Testis (tissue), 3 donors: ENCODE results near the gene MAP2K2. TPM values are rescaled to one million over a fixed set of nuclear protein-coding genes. Genes with fewer than 3 reads are reported as not detected.
"Not testable (repeated sequence)": the region's sequence is repeated elsewhere in the genome, so short reads cannot be mapped to it uniquely, and the experiment has no call there.

Experiments used
- DNase-seq: peaks from one replicate; pipeline ENCODE4 v3.0.0-alpha.2; 2019
- H3K27ac ChIP-seq, 2 donors: fragments of 200-600 bp; sonication (generic); one replicate each; pipeline ENCODE4 v1.5.1; 2019
- H3K27me3 ChIP-seq: fragments of 200-600 bp; sonication (generic); one replicate; pipeline ENCODE4 v1.5.1; 2019
- H3K36me3 ChIP-seq: fragments of 200-600 bp; sonication (generic); one replicate; pipeline ENCODE4 v1.5.1; 2017; ENCODE audit warnings: low read depth; ENCODE audit errors: missing control alignments
- H3K4me1 ChIP-seq: fragments of 200-600 bp; sonication (generic); one replicate; pipeline ENCODE4 v1.5.1; 2019
- H3K4me3 ChIP-seq, 2 donors: fragments of 200-600 bp; sonication (generic); one replicate each; pipeline ENCODE4 v1.5.1; 2017 to 2019
- H3K9me3 ChIP-seq: fragments of 200-600 bp; sonication (generic); one replicate; pipeline ENCODE4 v1.5.1; 2017
- POLR2A ChIP-seq: fragments of 450-650 bp; IDR thresholded peaks from one replicate; pipeline ENCODE4 v1.6.1; 2017; ENCODE audit warnings: antibody characterized with exemption, mild to moderate bottlenecking, moderate library complexity
- WGBS, 2 donors: methylation state at CpG; one replicate each; pipeline ENCODE4 v1.1.5; 2018; 5-methylcytosine and 5-hydroxymethylcytosine counted together
- intact Hi-C: fragments of 100-400 bp; cut with DNase I; formaldehyde crosslinking; loops from one replicate; pipeline ENCODE4 v1.15.1; 2023; ENCODE audit warnings: low total_unique reads
- polyA plus RNA-seq: library from polyadenylated mRNA; stranded (reverse); fragments of 350-450 nt; fragmentation: Illumina TruSeq; extraction: RNeasy Lipid Tissue Mini Kit (QIAGEN cat#74804); gene quantifications from one replicate; pipeline ENCODE4 v1.2.3, GENCODE V29; 2014; ENCODE audit warnings: low read depth, low replicate concordance; ENCODE audit not compliant: insufficient read depth
- total RNA-seq, 2 donors: library from RNA; depleted of rRNA; stranded (reverse); fragments of >200 nt; gene quantifications; one replicate each; pipeline ENCODE4 v1.2.3, GENCODE V29; 2016
- TF ChIP-seq, protein P1 (sequence below), 3 experiments: fragments of 450-650 bp in 2 of 3; fragments of 200-600 bp in 1 of 3; sonication (generic) in 1 of 3; IDR thresholded peaks; one replicate each; pipeline ENCODE4 v1.5.1; 2016 to 2019; ENCODE audit warnings: antibody characterized with exemption in 3 of 3, mild to moderate bottlenecking in 2 of 3, moderate library complexity in 1 of 3

Gene MAP2K2
- total and polyA plus RNA-seq, 3 donors from 2014 or later = 181 to 241 (median 225) TPM

DNA sequence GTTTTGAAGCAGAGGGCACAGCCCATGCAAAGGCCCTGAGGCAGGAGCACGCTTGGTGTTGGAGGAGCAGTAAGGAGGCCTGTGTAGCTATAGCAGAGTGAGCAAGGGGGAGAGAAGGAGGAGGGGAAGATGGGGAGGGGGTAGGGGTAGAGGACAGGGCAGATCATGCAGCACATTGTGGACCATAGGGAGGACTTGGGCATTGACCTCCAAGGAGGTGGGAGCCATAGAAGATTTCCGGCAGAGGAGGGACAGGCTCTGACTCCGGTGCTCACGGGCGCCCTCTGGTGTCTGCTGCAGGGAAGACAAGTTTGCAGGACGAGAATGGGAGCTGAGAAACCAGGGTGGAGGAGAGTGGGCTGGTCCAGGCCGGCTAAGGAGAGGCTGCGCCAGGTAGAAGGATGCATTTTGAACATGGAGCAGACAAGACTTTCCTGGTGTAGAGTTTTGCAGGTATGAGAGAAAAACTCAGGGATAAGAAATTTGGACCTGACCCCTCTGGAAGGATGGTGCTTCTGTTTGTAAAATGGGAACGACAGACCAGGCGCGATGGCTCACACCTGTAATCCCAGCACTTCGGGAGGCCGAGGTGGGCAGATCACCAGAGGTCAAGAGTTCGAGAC is 15.8 kb upstream of the MAP2K2 start:
- TF ChIP-seq, protein P1, sequence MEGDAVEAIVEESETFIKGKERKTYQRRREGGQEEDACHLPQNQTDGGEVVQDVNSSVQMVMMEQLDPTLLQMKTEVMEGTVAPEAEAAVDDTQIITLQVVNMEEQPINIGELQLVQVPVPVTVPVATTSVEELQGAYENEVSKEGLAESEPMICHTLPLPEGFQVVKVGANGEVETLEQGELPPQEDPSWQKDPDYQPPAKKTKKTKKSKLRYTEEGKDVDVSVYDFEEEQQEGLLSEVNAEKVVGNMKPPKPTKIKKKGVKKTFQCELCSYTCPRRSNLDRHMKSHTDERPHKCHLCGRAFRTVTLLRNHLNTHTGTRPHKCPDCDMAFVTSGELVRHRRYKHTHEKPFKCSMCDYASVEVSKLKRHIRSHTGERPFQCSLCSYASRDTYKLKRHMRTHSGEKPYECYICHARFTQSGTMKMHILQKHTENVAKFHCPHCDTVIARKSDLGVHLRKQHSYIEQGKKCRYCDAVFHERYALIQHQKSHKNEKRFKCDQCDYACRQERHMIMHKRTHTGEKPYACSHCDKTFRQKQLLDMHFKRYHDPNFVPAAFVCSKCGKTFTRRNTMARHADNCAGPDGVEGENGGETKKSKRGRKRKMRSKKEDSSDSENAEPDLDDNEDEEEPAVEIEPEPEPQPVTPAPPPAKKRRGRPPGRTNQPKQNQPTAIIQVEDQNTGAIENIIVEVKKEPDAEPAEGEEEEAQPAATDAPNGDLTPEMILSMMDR (IDR thresholded peaks at IDR 0.05) = peak; percentile 36 to 83 (median 71)
- no peak for TF ChIP-seq POLR2A
- H3K4me3 ChIP-seq = no peak overlapping the region
- intact Hi-C loops = no loop called here
- no peaks in the 10 kb centered on the region for H3K27me3 ChIP-seq
- peak; percentile 85 for DNase-seq
- 28 to 29% methylated on average over 14 of the region's 14 CpGs for WGBS, 2 donors
- H3K9me3 ChIP-seq = no peaks in the 10 kb centered on the region
- H3K4me1 ChIP-seq = no peaks in the 10 kb centered on the region
- H3K27ac ChIP-seq = no peak overlapping the region
- H3K36me3 ChIP-seq = no peaks in the 10 kb centered on the region

DNA sequence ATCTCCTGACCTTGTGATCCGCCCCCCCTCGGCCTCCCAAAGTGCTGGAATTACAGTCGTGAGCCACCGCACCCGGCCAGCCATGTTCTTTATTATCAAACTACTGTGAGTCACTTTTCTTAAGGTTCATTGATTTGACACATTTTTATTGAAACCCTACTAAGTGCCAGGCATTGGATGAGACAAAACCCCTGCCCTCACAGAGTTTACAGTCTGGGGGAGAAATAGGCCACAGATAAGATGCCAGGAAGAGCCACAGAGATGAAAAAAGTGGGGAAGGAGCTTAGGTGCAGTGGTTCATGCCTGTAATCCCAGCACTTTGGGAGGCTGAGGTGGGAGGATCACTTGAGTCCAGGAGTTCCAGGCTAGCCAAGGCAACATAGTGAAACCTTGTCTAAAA is 14.5 kb upstream of the MAP2K2 start:
- intact Hi-C loops = no loop called here
- TF ChIP-seq, protein P1 (IDR thresholded peaks at IDR 0.05) = no peak
- TF ChIP-seq POLR2A = no peak
- Histone ChIP-seq H3K9me3 (no peaks in the 10 kb centered on the region), H3K27me3 (no peaks in the 10 kb centered on the region), H3K27ac (no peak overlapping the region), H3K4me1 (no peaks in the 10 kb centered on the region), H3K36me3 (no peaks in the 10 kb centered on the region), H3K4me3 (no peak overlapping the region)
- DNase-seq = no peak
- WGBS, 2 donors = 82 to 84% methylated on average over 5 of the region's 5 CpGs

DNA sequence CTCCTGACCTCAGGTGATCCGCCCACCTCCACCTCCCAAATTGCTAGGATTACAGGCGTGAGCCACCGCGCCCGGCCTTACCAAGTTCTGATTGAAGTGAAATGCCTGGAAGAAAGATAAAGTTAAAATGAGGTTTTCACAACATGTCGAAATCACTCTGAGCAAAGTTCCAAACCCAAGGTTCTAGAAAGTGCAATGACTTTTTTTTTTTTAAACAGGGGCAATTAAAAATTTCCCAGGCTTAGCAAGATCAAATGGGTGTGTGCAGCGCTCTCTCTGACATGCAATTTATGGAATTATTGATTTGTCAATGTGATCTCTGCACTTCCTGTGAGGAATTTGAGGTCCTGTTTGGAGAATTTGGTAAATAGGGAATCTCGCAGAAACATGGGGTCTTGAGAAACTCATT is 12.8 kb upstream of the MAP2K2 start:
- H3K36me3 ChIP-seq = no peaks in the 10 kb centered on the region
- H3K9me3 ChIP-seq = no peaks in the 10 kb centered on the region
- no peak overlapping the region for H3K4me3 ChIP-seq
- no peak overlapping the region for H3K27ac ChIP-seq
- intact Hi-C loops = no loop called here
- 91 to 96% methylated on average over 8 of the region's 8 CpGs for WGBS, 2 donors
- no peaks in the 10 kb centered on the region for H3K4me1 ChIP-seq
- TF ChIP-seq POLR2A = no peak
- TF ChIP-seq, protein P1 (IDR thresholded peaks at IDR 0.05) = no peak
- H3K27me3 ChIP-seq = no peaks in the 10 kb centered on the region
- no peak for DNase-seq

DNA sequence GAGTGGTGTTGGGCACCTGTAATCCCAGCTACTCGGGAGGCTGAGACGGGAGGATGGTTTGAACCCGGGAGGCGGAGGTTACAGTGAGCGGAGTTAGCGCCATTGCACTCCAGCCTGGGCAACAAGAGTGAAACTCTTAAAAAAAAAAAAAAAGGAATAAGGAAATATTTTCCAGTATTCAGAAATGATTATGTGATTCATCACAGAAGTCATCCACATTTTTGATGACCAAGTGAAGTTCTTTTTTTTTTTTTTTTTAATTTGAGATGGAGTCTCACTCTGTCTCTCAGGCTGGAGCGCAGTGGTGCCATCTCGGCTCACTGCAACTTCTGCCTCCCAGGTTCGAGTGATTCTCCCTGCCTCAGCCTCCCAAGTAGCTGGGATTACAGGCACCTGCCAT is 11.5 kb upstream of the MAP2K2 start:
- WGBS, 2 donors = 89 to 91% methylated on average over 9 of the region's 9 CpGs
- DNase-seq, H3K4me1 ChIP-seq, H3K27me3 ChIP-seq, H3K4me3 ChIP-seq, H3K27ac ChIP-seq, H3K9me3 ChIP-seq, intact Hi-C loops, H3K36me3 ChIP-seq: not testable (repeated sequence)

DNA sequence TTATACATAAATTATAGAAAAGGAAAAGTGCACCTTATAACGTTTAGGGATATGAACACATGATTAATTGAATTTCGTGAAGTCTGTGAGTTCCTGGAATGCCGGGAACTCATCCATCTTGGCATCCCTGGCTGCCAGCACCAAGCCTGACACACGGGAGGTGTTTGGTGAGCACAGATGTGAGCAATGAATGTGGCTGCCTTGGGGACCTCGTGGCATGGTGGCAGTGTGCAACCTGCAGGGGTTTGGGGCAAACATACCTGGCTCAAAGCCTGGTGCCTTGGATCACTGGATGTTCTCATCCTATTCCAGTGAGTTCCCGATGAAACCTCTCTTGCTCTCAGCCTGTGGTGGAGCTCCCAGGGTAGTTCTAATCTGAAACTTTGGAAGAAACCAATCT is 10.4 kb upstream of the MAP2K2 start:
- DNase-seq = no peak
- no peaks in the 10 kb centered on the region for H3K36me3 ChIP-seq
- peaks cover 4% of the 10 kb centered on the region for H3K4me1 ChIP-seq
- no peak overlapping the region for H3K4me3 ChIP-seq
- H3K27ac ChIP-seq = no peak overlapping the region
- no peaks in the 10 kb centered on the region for H3K9me3 ChIP-seq
- intact Hi-C loops = no loop called here
- WGBS, 2 donors = 38 to 41% methylated on average over 6 of the region's 6 CpGs
- TF ChIP-seq, protein P1 (IDR thresholded peaks at IDR 0.05) = no peak
- no peak for TF ChIP-seq POLR2A
- H3K27me3 ChIP-seq = no peaks in the 10 kb centered on the region
